Ascending aorta (tissue), 2 donors: ENCODE results near the gene CDC73. TPM values are rescaled to one million over a fixed set of nuclear protein-coding genes. Genes with fewer than 3 reads are reported as not detected.
A peak's percentile ranks its signal among the peaks of the same experiment; 100 is the strongest.
"Not testable (repeated sequence)": the region's sequence is repeated elsewhere in the genome, so short reads cannot be mapped to it uniquely, and the experiment has no call there.

ENCODE experiments used
- DNase-seq, 2 donors: peaks; one replicate each; pipeline ENCODE4 v3.0.0-alpha.2; 2019; ENCODE audit warnings: low spot score in 2 of 2
- H3K27ac ChIP-seq, 2 donors: fragments of 200-600 bp; sonication (generic); one replicate each; pipeline ENCODE4 v1.5.1; 2016 to 2017; ENCODE audit warnings: mild to moderate bottlenecking in 1 of 2
- H3K27me3 ChIP-seq: fragments of 200-600 bp; sonication (generic); one replicate; pipeline ENCODE4 v1.5.1; 2017
- H3K36me3 ChIP-seq, 2 donors: fragments of 200-600 bp; sonication (generic); one replicate each; pipeline ENCODE4 v1.5.1; 2016
- H3K4me1 ChIP-seq, 2 donors: fragments of 200-600 bp; sonication (generic); one replicate each; pipeline ENCODE4 v1.5.1; 2016 to 2017; ENCODE audit warnings: mild to moderate bottlenecking in 1 of 2
- H3K4me3 ChIP-seq, 2 donors: fragments of 200-600 bp; sonication (generic); one replicate each; pipeline ENCODE4 v1.5.1; 2016 to 2017; ENCODE audit warnings: mild to moderate bottlenecking in 1 of 2
- H3K9me3 ChIP-seq, 2 donors: fragments of 200-600 bp; sonication (generic); one replicate each; pipeline ENCODE4 v1.5.1; 2016
- intact Hi-C: fragments of 100-400 bp; cut with DNase I; formaldehyde crosslinking; loops from one replicate; pipeline ENCODE4 v1.15.1; 2023
- total RNA-seq: library from RNA; depleted of rRNA; stranded (reverse); fragments of >200 nt; gene quantifications from one replicate; pipeline ENCODE4 v1.1.0, GENCODE V29; 2016
- TF ChIP-seq, protein P1 (sequence below), 3 experiments: fragments of 200-600 bp in 2 of 3; fragments of 450-650 bp in 1 of 3; sonication (generic) in 2 of 3; IDR thresholded peaks; one replicate each; pipeline ENCODE4 v1.5.1; 2016 to 2019; ENCODE audit warnings: antibody characterized with exemption in 3 of 3, mild to moderate bottlenecking in 1 of 3, moderate library complexity in 1 of 3

Gene CDC73
- total RNA-seq, 1 donor from 2014 or later: 26.5 TPM

DNA sequence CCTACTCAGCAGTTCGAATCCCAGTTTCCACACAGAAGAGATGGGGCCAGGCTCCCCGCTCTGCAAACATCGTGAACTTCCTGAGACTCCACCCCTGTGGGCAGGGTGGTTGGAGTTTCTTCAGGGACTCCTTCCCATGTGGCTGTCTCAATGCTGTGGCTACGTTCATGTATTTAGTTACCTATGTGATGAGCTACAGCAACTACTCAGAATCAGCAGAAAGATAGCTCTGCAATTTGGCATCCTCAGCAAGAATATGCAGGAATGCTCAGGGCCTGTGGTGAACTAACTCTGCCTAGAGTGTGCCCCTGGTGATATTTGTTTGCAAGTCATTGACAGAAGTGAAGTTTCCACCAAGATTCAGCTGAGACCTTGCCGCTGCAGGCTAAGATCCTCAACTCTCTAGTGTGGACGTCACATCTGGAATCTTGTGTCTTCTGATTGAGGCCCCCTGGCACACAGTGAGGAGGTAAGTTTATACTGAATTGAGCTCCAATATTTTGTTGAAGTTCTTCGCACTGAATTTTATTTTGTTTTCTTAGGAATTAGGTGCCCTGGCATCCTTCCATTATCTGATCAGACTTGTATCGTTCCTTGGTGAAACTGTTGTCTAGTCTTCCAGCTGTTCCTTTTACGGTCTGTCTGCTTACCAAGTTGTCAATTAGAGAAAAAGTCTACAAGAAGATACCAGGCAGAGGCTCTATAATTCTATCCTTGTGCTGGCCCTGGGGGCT is 8.4 kb upstream of the CDC73 start:
- H3K27ac ChIP-seq: no peak overlapping the region
- no peak for DNase-seq
- H3K9me3 ChIP-seq: no peaks in the 10 kb centered on the region

DNA sequence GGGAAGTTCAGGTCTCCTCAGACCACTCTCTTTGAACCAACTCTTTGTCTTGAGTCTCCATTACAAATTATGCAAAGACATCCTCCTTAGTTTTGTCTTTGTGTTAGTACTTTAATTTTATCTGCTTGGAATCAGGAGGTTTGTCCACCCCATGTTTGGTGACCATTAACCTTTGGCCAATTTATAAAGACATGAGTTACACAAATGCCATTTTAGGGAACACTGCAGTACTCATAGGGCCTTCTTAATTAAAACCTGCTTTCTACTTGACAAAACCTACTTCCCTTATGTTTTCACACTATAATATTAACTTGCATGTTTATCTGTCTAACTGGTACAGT is 7.9 kb upstream of the CDC73 start:
- intact Hi-C loops: no loop called here
- TF ChIP-seq, protein P1, sequence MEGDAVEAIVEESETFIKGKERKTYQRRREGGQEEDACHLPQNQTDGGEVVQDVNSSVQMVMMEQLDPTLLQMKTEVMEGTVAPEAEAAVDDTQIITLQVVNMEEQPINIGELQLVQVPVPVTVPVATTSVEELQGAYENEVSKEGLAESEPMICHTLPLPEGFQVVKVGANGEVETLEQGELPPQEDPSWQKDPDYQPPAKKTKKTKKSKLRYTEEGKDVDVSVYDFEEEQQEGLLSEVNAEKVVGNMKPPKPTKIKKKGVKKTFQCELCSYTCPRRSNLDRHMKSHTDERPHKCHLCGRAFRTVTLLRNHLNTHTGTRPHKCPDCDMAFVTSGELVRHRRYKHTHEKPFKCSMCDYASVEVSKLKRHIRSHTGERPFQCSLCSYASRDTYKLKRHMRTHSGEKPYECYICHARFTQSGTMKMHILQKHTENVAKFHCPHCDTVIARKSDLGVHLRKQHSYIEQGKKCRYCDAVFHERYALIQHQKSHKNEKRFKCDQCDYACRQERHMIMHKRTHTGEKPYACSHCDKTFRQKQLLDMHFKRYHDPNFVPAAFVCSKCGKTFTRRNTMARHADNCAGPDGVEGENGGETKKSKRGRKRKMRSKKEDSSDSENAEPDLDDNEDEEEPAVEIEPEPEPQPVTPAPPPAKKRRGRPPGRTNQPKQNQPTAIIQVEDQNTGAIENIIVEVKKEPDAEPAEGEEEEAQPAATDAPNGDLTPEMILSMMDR (IDR thresholded peaks at IDR 0.05): no peak
- H3K27me3 ChIP-seq: no peaks in the 10 kb centered on the region
- no peaks in the 10 kb centered on the region for H3K9me3 ChIP-seq
- DNase-seq: no peak
- no peak overlapping the region for H3K4me3 ChIP-seq
- no peaks in the 10 kb centered on the region for H3K36me3 ChIP-seq
- peaks cover 0 to 9% of the 10 kb centered on the region in 2 donors for H3K4me1 ChIP-seq
- H3K27ac ChIP-seq: no peak overlapping the region

More for the DNA sequence above, 8.4 kb upstream of the CDC73 start:
- H3K36me3 ChIP-seq: no peaks in the 10 kb centered on the region
- no peaks in the 10 kb centered on the region for H3K27me3 ChIP-seq
- no peak overlapping the region for H3K4me3 ChIP-seq
- TF ChIP-seq, protein P1 (IDR thresholded peaks at IDR 0.05): no peak
- peaks cover 0 to 9% of the 10 kb centered on the region in 2 donors for H3K4me1 ChIP-seq
- intact Hi-C loops: no loop called here

DNA sequence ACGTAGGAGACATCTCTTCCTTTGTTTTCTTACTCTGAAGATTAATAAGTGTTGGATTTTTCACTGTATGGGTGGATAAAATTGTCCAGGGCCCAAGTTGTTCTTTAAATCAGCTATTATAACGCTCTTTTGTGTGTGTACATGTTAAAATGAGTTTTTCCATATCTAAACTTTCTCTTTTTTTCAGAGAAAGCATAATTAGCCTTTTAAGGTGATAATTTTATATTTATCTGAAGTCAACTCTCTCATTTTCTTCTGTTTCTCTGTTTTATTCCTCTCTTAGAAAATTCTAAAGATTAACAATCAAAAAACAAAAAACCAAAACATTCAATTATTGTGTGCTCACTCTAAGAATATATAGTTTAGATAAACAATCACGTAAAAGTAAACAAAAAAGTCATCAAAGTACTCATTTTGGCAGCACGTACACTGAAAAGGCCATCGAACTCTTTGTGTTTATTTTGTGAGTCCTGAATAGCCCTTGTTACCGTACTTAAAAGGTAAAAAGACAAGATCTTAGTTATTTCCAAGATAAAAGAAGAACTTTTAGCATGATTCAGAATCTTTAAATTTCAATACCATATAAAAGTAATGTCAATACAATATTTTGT is 7.2 kb upstream of the CDC73 start:
- no peak overlapping the region for H3K27ac ChIP-seq
- DNase-seq: no peak
- TF ChIP-seq, protein P1 (IDR thresholded peaks at IDR 0.05): no peak

DNA sequence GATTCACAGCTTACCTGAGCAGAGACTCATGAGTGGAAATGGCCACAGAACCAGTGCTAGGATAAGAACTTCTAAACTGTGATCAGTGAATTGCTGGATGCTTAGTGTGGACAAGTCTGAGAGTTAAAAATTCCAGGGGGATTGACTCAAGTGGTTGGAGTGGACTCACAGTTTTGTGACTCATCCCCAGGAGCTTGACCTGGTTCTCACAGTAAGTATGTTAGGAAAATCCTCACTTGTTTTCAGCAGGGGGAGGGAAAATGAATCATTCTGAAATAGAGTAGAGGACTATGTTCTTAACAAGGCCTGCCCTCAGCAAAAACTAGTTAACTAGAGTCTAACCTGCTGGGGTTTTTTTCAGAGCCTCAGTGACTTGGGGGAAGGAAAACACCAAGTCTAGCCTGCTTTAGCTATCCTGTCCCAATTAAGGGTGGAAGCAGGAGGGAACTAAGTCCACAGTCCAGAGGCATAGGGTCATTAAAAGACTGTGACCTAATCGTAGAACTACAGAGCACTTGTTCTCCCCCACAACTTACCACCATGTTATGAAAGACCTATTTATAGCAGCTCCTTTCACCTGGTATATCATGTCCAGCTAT is 6.1 kb upstream of the CDC73 start:
- peak in 1 of 2 donors; percentile 74 for DNase-seq
- Histone ChIP-seq H3K4me3 (no peak overlapping the region), H3K27ac (peak overlapping the region; percentile 62 to 68), H3K27me3 (no peaks in the 10 kb centered on the region), H3K4me1 (peaks cover 0 to 9% of the 10 kb centered on the region in 2 donors), H3K9me3 (no peaks in the 10 kb centered on the region), H3K36me3 (no peaks in the 10 kb centered on the region)
- intact Hi-C loops: no loop called here
- TF ChIP-seq, protein P1 (IDR thresholded peaks at IDR 0.05): no peak

More for the DNA sequence above, 7.2 kb upstream of the CDC73 start:
- Histone ChIP-seq H3K36me3 (no peaks in the 10 kb centered on the region), H3K27me3 (no peaks in the 10 kb centered on the region), H3K9me3 (no peaks in the 10 kb centered on the region), H3K4me3 (no peak overlapping the region), H3K4me1 (peaks cover 0 to 9% of the 10 kb centered on the region in 2 donors)
- intact Hi-C loops: no loop called here

DNA sequence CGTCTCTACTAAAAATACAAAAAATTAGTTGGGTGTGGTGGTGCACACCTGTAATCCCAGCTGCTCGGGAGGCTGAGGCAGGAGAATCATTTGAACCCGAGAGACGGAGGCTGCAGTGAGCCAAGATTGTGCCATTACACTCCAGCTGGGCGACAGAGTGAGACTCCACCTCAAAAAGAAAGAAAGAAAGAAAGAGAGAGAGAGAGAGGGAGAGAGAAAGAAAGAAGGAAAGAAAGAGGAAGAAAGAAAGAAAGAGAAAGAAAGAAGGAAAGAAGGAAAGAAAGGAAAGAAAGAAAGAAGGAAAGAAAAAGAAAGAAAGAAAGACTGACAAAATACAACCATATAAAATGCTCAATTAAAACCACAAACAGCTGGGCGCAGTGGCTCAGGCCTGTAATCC is 4.7 kb upstream of the CDC73 start:
- H3K27me3 ChIP-seq, H3K36me3 ChIP-seq, H3K9me3 ChIP-seq, H3K27ac ChIP-seq, intact Hi-C loops, DNase-seq, H3K4me3 ChIP-seq, H3K4me1 ChIP-seq: not testable (repeated sequence)

DNA sequence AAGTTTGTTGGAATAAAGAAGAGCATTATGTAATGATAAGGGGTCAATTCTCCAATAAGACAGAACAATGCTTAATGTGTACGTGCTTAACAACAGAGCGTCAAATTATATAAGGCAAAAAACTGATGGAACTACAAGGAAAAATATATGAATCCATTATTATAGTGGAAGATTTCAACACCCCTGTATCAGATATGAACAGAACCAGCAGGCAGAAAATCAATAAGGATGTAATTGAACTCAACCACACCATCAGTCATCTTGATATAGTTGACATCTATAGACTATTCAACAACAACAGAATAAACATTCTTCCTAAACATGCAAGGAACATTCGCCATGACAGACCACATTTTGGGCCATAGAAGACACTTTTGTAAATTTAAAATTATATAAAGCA is 3.6 kb upstream of the CDC73 start:
- no peak for DNase-seq
- TF ChIP-seq, protein P1 (IDR thresholded peaks at IDR 0.05): no peak
- intact Hi-C loops: no loop called here

More for the DNA sequence above, 3.6 kb upstream of the CDC73 start:
- no peaks in the 10 kb centered on the region for H3K36me3 ChIP-seq
- no peak overlapping the region for H3K27ac ChIP-seq
- H3K9me3 ChIP-seq: no peaks in the 10 kb centered on the region
- H3K27me3 ChIP-seq: no peaks in the 10 kb centered on the region
- peaks cover 1% of the 10 kb centered on the region in 2 donors for H3K4me1 ChIP-seq
- H3K4me3 ChIP-seq: no peak overlapping the region
